HS-5 (cell line): ENCODE measurements around the gene SLC10A3.

Experiments used
- DNase-seq: peaks from one replicate; pipeline ENCODE4 v3.0.0-alpha.2; 2012; ENCODE audit warnings: low read depth

SLC10A3 gene

GRCh38 chrX:154437971-154438893 lies 52.2 kb downstream of the SLC10A3 start:
- no peak for DNase-seq
